Loucy (cell line): ENCODE data around the gene WDR45B.
"Not testable (repeated sequence)": the region's sequence is repeated elsewhere in the genome, so short reads cannot be mapped to it uniquely, and the experiment has no call there.

ENCODE experiments used
- H2AFZ ChIP-seq: fragments of 200-600 bp; sonication (generic); 2 replicates; pipeline ENCODE4 v1.6.0; 2016; ENCODE audit warnings: antibody characterized with exemption, mild to moderate bottlenecking, low read length, moderate library complexity
- H3F3A ChIP-seq: fragments of 200-600 bp; 2 replicates; pipeline ENCODE4 v1.6.0; 2016; ENCODE audit warnings: antibody characterized with exemption, low read depth, mild to moderate bottlenecking
- H3K27me3 ChIP-seq: fragments of 200-600 bp; sonication (generic); 2 replicates; pipeline ENCODE4 v1.6.1; 2014; ENCODE audit warnings: low read length, mild to moderate bottlenecking; ENCODE audit not compliant: insufficient read depth, poor library complexity, severe bottlenecking
- H3K36me3 ChIP-seq: fragments of 200-600 bp; sonication (generic); 2 replicates; pipeline ENCODE4 v1.6.1; 2016; ENCODE audit warnings: low read length; ENCODE audit not compliant: insufficient read depth
- H3K4me1 ChIP-seq: fragments of 200-600 bp; sonication (generic); 2 replicates; pipeline ENCODE4 v1.5.1; 2014; ENCODE audit warnings: low read length, mild to moderate bottlenecking; ENCODE audit not compliant: insufficient read depth, poor library complexity, severe bottlenecking
- H3K4me2 ChIP-seq: fragments of 200-600 bp; sonication (generic); 2 replicates; pipeline ENCODE4 v1.6.0; 2014; ENCODE audit warnings: antibody characterized with exemption, low read length, low read depth, mild to moderate bottlenecking; ENCODE audit not compliant: poor library complexity, severe bottlenecking
- H3K4me3 ChIP-seq: fragments of 200-600 bp; sonication (generic); 2 replicates; pipeline ENCODE4 v1.5.1; 2014; ENCODE audit warnings: low read length, mild to moderate bottlenecking, mixed read lengths; ENCODE audit not compliant: poor library complexity, severe bottlenecking
- H3K79me2 ChIP-seq: fragments of 200-600 bp; sonication (generic); 2 replicates; pipeline ENCODE4 v1.6.1; 2014; ENCODE audit warnings: low read length; ENCODE audit not compliant: insufficient read depth
- H3K9ac ChIP-seq: fragments of 200-600 bp; sonication (generic); 2 replicates; pipeline ENCODE4 v1.6.0; 2014; ENCODE audit warnings: mild to moderate bottlenecking, low read depth, low read length, moderate library complexity; ENCODE audit not compliant: poor library complexity, severe bottlenecking
- H3K9me2 ChIP-seq: fragments of 200-600 bp; sonication (generic); replicated peaks from 2 replicates; pipeline ENCODE4 v1.6.1; 2016; ENCODE audit warnings: low read depth, low read length, mixed read lengths
- H3K9me3 ChIP-seq: fragments of 200-600 bp; sonication (generic); 2 replicates; pipeline ENCODE4 v1.6.1; 2014; ENCODE audit warnings: mild to moderate bottlenecking, antibody characterized with exemption, low read length, low read depth; ENCODE audit not compliant: insufficient read depth
- H4K20me1 ChIP-seq: fragments of 200-600 bp; sonication (generic); 2 replicates; pipeline ENCODE4 v1.6.0; 2014; ENCODE audit warnings: antibody characterized with exemption, low read length, mild to moderate bottlenecking; ENCODE audit not compliant: insufficient read depth, poor library complexity, severe bottlenecking
- CTCF ChIP-seq: fragments of 200-600 bp; sonication (generic); conservative IDR thresholded peaks from 2 replicates; pipeline ENCODE4 v1.5.1; 2014; ENCODE audit warnings: mild to moderate bottlenecking, antibody characterized with exemption, low read length
- EZH2phosphoT487 ChIP-seq: fragments of 200-600 bp; IDR thresholded peaks from 2 replicates; pipeline ENCODE4 v1.6.1; 2018; ENCODE audit warnings: antibody characterized with exemption, mild to moderate bottlenecking, moderate library complexity, borderline replicate concordance

Gene WDR45B

GRCh38 chr17:82582709-82583108 lies 65.5 kb downstream of the WDR45B start:
- no peaks in the 10 kb centered on the region for H3K9me2 ChIP-seq
- no peak overlapping the region for H3K4me3 ChIP-seq
- no peaks in the 10 kb centered on the region for H4K20me1 ChIP-seq
- peaks cover 66% of the 10 kb centered on the region for H3K36me3 ChIP-seq
- H3K4me2 ChIP-seq = no peak overlapping the region
- TF ChIP-seq EZH2phosphoT487 = no peak
- no peak for TF ChIP-seq CTCF
- no peaks in the 10 kb centered on the region; the same call in 1 of the 2 replicates for H3K79me2 ChIP-seq
- H3K4me1 ChIP-seq = no peaks in the 10 kb centered on the region
- H3F3A ChIP-seq = peaks cover 5% of the 10 kb centered on the region; the same call in 1 of the 2 replicates
- H3K27me3 ChIP-seq = no peaks in the 10 kb centered on the region
- no peak overlapping the region for H3K9ac ChIP-seq
- no peak overlapping the region for H2AFZ ChIP-seq
- no peaks in the 10 kb centered on the region for H3K9me3 ChIP-seq

GRCh38 chr17:82582213-82582612 lies 66.0 kb downstream of the WDR45B start:
- no peak for TF ChIP-seq CTCF
- TF ChIP-seq EZH2phosphoT487 = no peak
- peaks cover 5% of the 10 kb centered on the region; the same call in 1 of the 2 replicates for H3F3A ChIP-seq
- no peak overlapping the region for H3K4me3 ChIP-seq
- H3K9ac ChIP-seq = no peak overlapping the region
- no peaks in the 10 kb centered on the region for H3K4me1 ChIP-seq
- peaks cover 64% of the 10 kb centered on the region for H3K36me3 ChIP-seq
- H4K20me1 ChIP-seq = no peaks in the 10 kb centered on the region
- H3K27me3 ChIP-seq = no peaks in the 10 kb centered on the region
- no peak overlapping the region for H3K4me2 ChIP-seq
- H3K9me2 ChIP-seq = no peaks in the 10 kb centered on the region
- H2AFZ ChIP-seq = no peak overlapping the region
- H3K79me2 ChIP-seq = no peaks in the 10 kb centered on the region; the same call in 1 of the 2 replicates
- no peaks in the 10 kb centered on the region for H3K9me3 ChIP-seq

- peaks cover 64% of the 10 kb centered on the region; the same call in 1 of the 2 replicates for H3K36me3 ChIP-seq
Measured at GRCh38 chr17:82579969-82580368, 68.3 kb downstream of the WDR45B start.

GRCh38 chr17:82577300-82577699 lies 70.9 kb downstream of the WDR45B start:
- H3F3A ChIP-seq = no peaks in the 10 kb centered on the region
- no peak overlapping the region for H3K9ac ChIP-seq
- H3K79me2 ChIP-seq = peaks cover 9% of the 10 kb centered on the region; the same call in 1 of the 2 replicates
- no peak overlapping the region for H2AFZ ChIP-seq
- H3K9me2 ChIP-seq = no peaks in the 10 kb centered on the region
- H3K4me2 ChIP-seq = no peak overlapping the region
- H3K36me3 ChIP-seq = peaks cover 64% of the 10 kb centered on the region; the same call in 1 of the 2 replicates
- no peaks in the 10 kb centered on the region for H4K20me1 ChIP-seq
- no peaks in the 10 kb centered on the region for H3K9me3 ChIP-seq
- H3K27me3 ChIP-seq = no peaks in the 10 kb centered on the region
- TF ChIP-seq EZH2phosphoT487 (no peak), CTCF (no peak)
- no peak overlapping the region for H3K4me3 ChIP-seq
- H3K4me1 ChIP-seq = no peaks in the 10 kb centered on the region

More at GRCh38 chr17:82579969-82580368, 68.3 kb downstream of the WDR45B start:
- H3F3A ChIP-seq, H3K79me2 ChIP-seq, H3K4me2 ChIP-seq, H3K9me3 ChIP-seq, H3K27me3 ChIP-seq, H2AFZ ChIP-seq, H3K9me2 ChIP-seq, H4K20me1 ChIP-seq, H3K9ac ChIP-seq, H3K4me3 ChIP-seq, H3K4me1 ChIP-seq: not testable (repeated sequence)

- H3K79me2 ChIP-seq, H3K4me1 ChIP-seq, H3K4me2 ChIP-seq, H3K4me3 ChIP-seq, H3F3A ChIP-seq, H4K20me1 ChIP-seq, H3K9ac ChIP-seq, H3K9me3 ChIP-seq, H3K9me2 ChIP-seq, H2AFZ ChIP-seq, H3K27me3 ChIP-seq: not testable (repeated sequence)
- H3K36me3 ChIP-seq = peaks cover 71% of the 10 kb centered on the region; the same call in 1 of the 2 replicates
Measured at GRCh38 chr17:82575581-82576221, 72.5 kb downstream of the WDR45B start.
